Measurements from ENCODE around the gene FGA. TPM values are rescaled to one million over a fixed set of nuclear protein-coding genes. Genes with fewer than 3 reads are reported as not detected.

The FGA gene
- polyA plus RNA-seq, 2 of the 4 experiments (the other 2 are of a cell fraction), result 10.2 to 130 TPM

GRCh38 chr4:154564311-154564710, 26.2 kb downstream of the FGA start (continued):
- TF ChIP-seq PBX3 (IDR thresholded peaks at IDR 0.05) (no peak), ESRRA (IDR thresholded peaks at IDR 0.05; ENCODE audit: borderline replicate concordance, low read length) (no peak), CEBPB (IDR thresholded peaks at IDR 0.05) (no peak), TP53 (CRISPR knock-in tag; IDR thresholded peaks at IDR 0.05) (no peak), CHD2 (IDR thresholded peaks at IDR 0.05; ENCODE audit: low read length, partially characterized antibody) (no peak), MAFK (IDR thresholded peaks at IDR 0.05; ENCODE audit: partially characterized antibody) (no peak), POLR2A (IDR thresholded peaks at IDR 0.05; ENCODE audit: low read length) (no peak)

- TF ChIP-seq NFE2L2 (conservative IDR thresholded peaks at IDR 0.05; ENCODE audit: low read length) (no peak), HDAC2 (IDR thresholded peaks at IDR 0.05) (no peak), GATA3 (IDR thresholded peaks at IDR 0.05; ENCODE audit: borderline replicate concordance) (peak; percentile 25; the same call in 1 of the 2 replicates)
- POLR2A ChIA-PET, result no interaction called here
- DNase-seq (ENCODE audit: low read depth in 1 of 2, low spot score in 1 of 2) (peak in 1 of 2 experiments; percentile 19), FAIRE-seq (no peak), ATAC-seq (no peak)
- peak within 1 kb of the TSS in 1 of 2 experiments; percentile 74; a peak in 3 of 6 replicates for H3K27ac ChIP-seq
- H3K9me3 ChIP-seq, result no peaks in the 10 kb centered on the region
- peak within 1 kb of the TSS; percentile 32 for H3K4me3 ChIP-seq
- 14% methylated on average over 2 of the region's 2 CpGs for WGBS (ENCODE audit: missing lambda C conversion rate)
- H3K4me2 ChIP-seq, result peak within 1 kb of the TSS; percentile 64
- peaks cover 67% of the 10 kb centered on the region for H3K4me1 ChIP-seq
- CTCF ChIA-PET, result interaction anchor here (0.8 to 8.8 kb wide), 4 partner anchors 11 to 59 kb away, joined by 3 to 214 read pairs (median 4); partner anchors contain the start of gene FGG
Measured at GRCh38 chr4:154562697-154563254, 27.8 kb downstream of the FGA start, which contains the start of gene FGB. FGB (plus strand) TSS chr4:154563011; CDS start chr4:154563019, 8 bp downstream.

DNA sequence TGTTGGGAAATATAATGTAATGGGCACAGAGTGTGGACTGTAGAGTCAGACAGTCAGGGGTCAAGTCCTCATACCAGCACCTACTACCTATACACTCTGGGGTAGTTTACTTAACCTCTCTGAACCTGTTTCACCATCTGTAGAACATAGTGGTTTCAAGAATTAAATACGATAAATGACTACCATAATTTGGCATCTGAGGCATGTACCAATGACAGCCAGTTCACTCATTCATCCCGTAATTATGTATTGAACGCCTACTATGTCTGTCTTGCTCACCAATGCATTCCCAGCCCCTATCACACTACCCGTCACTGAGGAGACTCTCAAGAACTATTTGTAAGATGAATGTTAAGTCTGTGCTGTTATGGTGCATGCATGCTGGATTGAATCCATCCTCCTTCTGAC, 29.7 kb downstream of the FGA start:
- no peaks in the 10 kb centered on the region for H3K9me3 ChIP-seq
- ChIA-PET CTCF (interaction anchor here (1.3 to 8.8 kb wide), 4 partner anchors 8 to 61 kb away, joined by 3 to 214 read pairs (median 18); partner anchors contain the start of gene PLRG1), POLR2A (no interaction called here)
- H3K4me2 ChIP-seq, result peak overlapping the region; percentile 64
- peak; percentile 64 to 80 for ATAC-seq
- TF ChIP-seq EP300 (IDR thresholded peaks at IDR 0.05), result peak in 1 of 2 experiments; percentile 21; a peak in 1 of 5 replicates
- peak in 1 of 2 experiments; percentile 65; a peak in 2 of 4 replicates for TF ChIP-seq CEBPB (IDR thresholded peaks at IDR 0.05)
- TF ChIP-seq RFX5 (IDR thresholded peaks at IDR 0.05), result no peak
- TF ChIP-seq GATA3 (IDR thresholded peaks at IDR 0.05; ENCODE audit: borderline replicate concordance), result peak; percentile 76; the same call in 1 of the 2 replicates
- 0 out of 2 replicates have a peak, but pooled peaks have one; percentile 25 for TF ChIP-seq JUNB (IDR thresholded peaks at IDR 0.05)
- no peak for TF ChIP-seq SREBF2 (IDR thresholded peaks at IDR 0.05)
- no peak for TF ChIP-seq FOSL2 (IDR thresholded peaks at IDR 0.05)
- peak; percentile 70 for TF ChIP-seq FOSL2 (CRISPR knock-in tag; IDR thresholded peaks at IDR 0.05)
- no peak for TF ChIP-seq POLR2A (IDR thresholded peaks at IDR 0.05; ENCODE audit: low read length)
- peak in 1 of 2 experiments; percentile 71 for DNase-seq (ENCODE audit: low read depth in 1 of 2, low spot score in 1 of 2)
- WGBS (ENCODE audit: missing lambda C conversion rate), result 0% methylated on average over 4 of the region's 4 CpGs
- FAIRE-seq, result peak; percentile 59
- peaks cover 51% of the 10 kb centered on the region for H3K4me1 ChIP-seq
- H3K27ac ChIP-seq, result peak overlapping the region; percentile 42 to 74
- no peak overlapping the region for H3K4me3 ChIP-seq

DNA sequence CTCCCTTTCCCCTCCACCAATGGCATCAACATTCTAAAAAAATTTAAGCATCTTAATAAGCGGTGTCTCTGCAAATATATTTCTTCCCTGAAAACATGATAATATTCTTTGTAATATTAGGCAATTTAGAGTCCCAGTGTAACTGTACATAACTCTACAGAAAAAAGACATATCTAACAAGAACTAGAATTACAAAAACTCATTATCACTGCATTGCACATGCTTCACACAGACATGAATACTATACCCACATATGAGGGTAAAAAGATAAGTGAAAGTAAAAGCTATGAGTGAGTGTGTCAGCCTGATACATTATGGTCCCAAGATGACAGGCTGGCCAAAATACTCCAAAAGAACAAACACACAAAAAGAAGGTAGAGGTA, 30.1 kb downstream of the FGA start:
- peaks cover 51% of the 10 kb centered on the region for H3K4me1 ChIP-seq
- H3K4me3 ChIP-seq, result no peak overlapping the region
- FAIRE-seq, result no peak
- H3K9me3 ChIP-seq, result no peaks in the 10 kb centered on the region
- ATAC-seq, result peak in 1 of 2 experiments; percentile 62; a peak in 3 of 6 replicates
- 36% methylated on average over 1 of the region's 1 CpG for WGBS (ENCODE audit: missing lambda C conversion rate)
- H3K4me2 ChIP-seq, result peak overlapping the region; percentile 64
- CTCF ChIA-PET, result interaction anchor here (1.3 to 8.8 kb wide), 7 partner anchors 9 to 61 kb away, joined by 3 to 214 read pairs (median 12); partner anchors contain the start of gene PLRG1
- no peak for TF ChIP-seq SREBF2 (IDR thresholded peaks at IDR 0.05)
- TF ChIP-seq, protein P1, sequence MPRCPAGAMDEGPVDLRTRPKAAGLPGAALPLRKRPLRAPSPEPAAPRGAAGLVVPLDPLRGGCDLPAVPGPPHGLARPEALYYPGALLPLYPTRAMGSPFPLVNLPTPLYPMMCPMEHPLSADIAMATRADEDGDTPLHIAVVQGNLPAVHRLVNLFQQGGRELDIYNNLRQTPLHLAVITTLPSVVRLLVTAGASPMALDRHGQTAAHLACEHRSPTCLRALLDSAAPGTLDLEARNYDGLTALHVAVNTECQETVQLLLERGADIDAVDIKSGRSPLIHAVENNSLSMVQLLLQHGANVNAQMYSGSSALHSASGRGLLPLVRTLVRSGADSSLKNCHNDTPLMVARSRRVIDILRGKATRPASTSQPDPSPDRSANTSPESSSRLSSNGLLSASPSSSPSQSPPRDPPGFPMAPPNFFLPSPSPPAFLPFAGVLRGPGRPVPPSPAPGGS (IDR thresholded peaks at IDR 0.05), result no peak
- DNase-seq (ENCODE audit: low read depth in 1 of 2, low spot score in 1 of 2), result no peak
- peak overlapping the region; percentile 42 to 74 for H3K27ac ChIP-seq
- POLR2A ChIA-PET, result no interaction called here
